Stimulated activated CD8-positive, alpha-beta memory T cell treated with anti-CD3 and anti-CD28 coated beads, Interleukin-15, amount 100 ng/mL, for 4 hours (primary cell): ENCODE data around the gene CYFIP1.
"Not testable (repeated sequence)": the region's sequence is repeated elsewhere in the genome, so short reads cannot be mapped to it uniquely, and the experiment has no call there.

Experiments
- DNase-seq, 2 donors: peaks; one replicate each; pipeline ENCODE4 v3.0.0-alpha.2; 2020; ENCODE audit warnings: low read depth in 2 of 2

Gene CYFIP1

DNA sequence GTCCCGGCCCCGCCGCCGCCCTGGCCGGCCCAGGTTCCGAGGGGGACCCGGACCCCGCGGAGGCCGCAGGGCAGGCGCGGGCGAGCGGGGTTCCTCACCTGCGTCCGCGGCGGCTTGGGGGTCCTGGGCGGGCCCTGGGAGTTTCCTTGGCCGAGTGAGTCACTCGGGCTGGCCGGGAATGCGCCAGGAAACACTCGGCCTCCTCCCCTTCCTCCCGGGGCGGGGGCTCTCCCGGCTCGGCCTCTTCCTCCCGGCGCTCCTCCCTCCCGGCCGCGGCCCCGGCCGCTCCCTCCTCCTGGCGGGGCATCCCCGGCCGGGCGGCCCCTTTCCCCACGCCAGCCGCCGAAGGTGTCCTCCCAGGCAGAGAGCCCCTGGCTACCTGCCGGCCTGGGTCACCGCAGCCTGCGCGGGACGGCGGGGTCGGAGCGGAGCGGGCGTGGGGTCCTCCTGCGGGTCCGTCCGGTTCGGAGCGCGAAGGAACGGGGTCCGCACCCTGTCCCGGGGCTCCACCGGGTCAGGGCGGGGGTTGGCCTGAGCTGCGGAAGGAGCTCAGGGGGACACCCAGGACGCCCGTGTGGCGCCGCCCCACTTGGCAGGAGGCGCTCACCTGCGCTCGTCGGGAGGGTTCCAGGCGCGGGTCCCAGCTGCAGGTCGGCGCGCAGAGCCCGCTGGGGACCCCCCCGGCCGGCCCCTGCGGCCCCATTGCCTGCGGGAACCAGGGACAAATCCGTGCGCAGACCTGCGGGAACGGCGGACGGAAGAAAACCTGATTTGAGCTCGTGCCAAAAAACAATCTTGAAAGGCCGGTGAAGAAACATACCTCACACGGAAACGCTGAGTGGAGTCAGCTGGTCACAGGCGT lies at the start of gene CYFIP1:
Gene CYFIP1 (minus strand): TSS at position 180 of the 862 bp plus-strand sequence. CDS start 33,083 bp downstream, outside the sequence.
- peak in 1 of 2 donors; percentile 4 for DNase-seq

DNA sequence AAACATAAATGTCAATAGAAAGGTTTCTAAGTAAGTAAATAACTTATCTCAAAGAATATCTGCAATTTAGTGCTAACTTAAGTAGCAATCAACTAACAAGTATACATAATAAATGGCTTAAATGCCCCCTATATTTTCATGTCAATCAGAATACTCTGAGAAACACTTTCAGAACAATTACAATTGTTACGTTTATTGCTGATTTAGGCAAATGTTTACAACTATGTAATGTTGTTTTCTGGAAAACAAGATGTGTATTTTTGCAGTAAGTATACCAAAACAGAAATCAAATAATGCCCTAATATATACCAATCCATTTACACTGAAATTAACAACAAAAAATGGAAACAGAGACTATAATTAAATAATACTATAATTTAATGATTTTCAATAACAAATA lies 46.0 kb upstream of the CYFIP1 start:
- DNase-seq: no peak

DNA sequence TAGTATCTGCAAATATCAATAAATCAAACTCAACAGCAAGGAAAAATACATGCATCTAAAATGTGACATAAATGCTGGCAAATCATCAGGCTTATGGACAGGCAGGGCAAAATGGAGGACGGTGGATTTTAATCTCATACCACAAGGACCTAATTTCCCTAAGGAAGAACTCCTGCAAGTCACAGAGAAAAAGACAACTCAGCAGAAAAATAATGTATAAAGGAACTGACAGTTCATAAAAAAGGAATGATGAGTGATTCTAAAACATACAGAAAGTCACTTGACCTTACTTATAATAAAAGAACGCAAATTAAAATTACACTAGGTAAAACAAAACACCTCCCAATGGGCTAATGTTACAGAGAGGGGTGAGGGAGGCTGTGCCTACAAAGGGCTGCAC lies 42.0 kb upstream of the CYFIP1 start:
- no peak for DNase-seq

DNA sequence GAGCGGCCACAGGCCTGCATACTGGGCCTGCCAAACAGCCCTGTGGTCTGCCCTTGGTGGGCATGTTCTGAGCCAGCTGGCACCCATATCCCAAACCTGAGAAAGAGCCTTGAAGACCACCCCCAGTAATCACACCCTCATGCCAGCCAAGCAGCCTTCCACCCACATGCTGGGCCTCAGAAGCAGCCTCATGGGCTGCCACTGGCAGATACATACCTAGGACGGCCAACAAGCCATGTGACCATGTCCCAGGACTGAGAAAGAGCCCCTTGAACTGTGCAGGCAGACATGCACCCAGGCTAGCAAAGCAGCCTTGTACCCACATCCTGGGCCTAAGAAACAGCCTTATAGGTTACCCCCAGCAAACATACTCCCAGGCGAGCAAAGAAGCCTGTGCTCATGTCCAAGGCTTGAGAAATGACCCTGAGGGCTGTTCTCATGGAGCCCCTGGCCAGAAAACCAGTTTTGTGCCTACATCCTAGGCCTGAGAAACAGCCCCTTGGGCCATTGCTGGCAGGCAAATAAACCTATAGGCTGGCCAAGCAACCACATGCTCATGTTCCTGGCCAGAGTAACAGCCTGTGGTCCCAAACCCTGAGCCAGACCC lies 34.3 kb upstream of the CYFIP1 start:
- DNase-seq: no peak

DNA sequence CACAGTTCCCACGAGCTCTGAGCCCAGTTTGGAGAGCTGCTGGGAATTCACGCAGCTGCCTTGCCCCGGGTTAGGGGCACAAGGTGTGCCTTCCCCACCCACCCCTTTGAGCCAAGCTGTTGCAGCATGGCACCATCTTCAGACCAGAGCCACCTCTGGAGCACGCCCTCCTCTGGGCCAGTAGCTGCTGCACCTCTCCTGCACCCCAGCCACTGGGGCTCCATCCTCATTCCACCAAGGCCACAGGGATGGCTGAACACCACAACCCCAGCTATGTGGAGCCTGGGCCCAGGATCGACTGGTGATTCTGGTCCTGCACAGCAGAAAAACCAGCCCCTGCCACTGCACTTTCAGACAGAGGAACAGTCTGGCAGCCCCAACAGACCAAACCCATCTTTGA lies 33.5 kb upstream of the CYFIP1 start:
- no peak for DNase-seq

DNA sequence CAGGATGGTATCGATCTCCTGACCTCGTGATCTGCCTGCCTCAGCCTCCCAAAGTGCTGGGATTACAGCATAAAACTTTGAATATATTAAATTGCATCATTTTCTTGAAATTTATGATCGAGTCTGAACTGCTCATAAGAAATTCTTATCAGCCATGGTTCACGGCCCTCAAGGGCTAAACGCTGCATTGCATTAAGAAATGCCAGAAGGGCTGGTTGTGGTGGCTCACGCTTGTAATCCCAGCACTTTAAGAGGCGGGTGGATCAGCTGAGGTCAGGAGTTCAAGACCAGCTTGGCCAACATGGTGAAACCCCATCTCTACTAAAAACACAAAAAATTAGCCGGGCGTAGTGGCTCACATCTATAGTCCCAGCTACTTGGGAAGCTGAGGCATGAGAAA lies 32.4 kb upstream of the CYFIP1 start:
- DNase-seq: not testable (repeated sequence)

DNA sequence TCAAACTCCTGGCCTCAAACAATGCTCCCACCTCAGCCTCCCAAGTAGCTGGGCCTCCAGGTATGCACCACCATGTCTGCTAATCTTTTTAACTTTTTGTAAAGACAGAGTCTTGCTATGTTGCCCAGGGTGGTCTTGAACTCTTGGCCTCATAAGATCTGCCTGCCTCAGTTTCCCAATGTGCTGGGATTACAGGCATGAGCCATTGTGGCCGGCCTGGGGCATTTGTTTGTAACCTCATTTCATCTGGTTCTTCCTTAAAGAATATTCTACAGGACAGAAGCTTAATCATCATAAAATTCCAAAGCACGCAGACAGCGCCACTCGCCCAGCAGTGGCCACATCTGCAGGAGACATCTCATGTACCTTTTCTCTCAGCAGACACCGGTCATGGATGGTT lies 23.6 kb upstream of the CYFIP1 start:
- DNase-seq: no peak

DNA sequence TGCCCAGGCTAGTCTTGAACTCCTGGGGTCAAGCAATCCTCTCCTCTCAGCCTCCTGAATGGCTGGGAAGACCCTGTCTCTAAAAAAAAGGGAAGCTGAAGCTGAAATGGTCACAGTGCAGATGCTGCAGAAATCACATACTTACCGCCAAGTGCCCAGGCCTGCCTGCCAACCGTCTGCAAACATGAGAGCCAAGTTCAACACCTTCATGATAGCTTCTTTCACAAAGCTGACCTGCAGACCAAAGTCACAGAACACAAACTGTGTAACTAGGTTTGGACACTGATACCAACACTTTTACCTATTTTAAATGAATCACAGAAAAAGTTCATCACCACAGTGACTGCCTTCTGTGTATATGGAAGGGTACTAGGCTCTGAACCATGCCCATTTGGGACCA lies 22.8 kb upstream of the CYFIP1 start:
- DNase-seq: no peak

DNA sequence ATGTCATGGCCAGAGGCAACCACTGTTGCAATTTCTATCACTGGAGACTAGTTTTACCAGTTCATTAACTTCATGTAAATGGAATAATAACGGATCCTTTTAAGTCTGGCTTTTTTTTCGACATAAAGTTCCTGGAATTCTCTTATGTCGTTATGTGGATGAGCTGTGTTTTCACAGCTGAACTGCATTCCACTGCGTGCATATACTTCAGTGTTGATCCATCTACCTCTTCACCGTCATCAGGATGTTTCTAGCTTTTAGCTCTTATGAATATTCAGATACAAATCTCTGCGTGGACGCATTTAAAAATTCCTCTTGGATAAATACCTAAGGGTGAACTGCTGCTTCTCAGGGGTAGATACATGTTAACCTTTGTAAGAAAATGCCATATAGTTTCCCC lies 15.6 kb upstream of the CYFIP1 start:
- no peak for DNase-seq

DNA sequence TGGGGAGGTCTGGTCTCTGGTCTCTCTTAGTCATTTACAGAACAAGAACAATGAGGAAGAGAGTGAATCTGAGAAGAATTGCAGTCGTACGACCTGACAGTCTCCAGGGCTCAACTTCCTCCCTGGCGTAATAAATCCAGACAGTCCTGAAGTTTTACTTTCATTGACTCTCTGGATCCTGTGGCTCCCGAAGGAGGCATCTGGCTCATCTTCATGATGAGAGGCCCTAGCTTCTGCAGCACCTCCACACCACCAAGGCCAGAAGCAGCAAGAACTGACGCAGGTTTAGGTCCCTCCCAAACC lies 11.8 kb upstream of the CYFIP1 start:
- no peak for DNase-seq

DNA sequence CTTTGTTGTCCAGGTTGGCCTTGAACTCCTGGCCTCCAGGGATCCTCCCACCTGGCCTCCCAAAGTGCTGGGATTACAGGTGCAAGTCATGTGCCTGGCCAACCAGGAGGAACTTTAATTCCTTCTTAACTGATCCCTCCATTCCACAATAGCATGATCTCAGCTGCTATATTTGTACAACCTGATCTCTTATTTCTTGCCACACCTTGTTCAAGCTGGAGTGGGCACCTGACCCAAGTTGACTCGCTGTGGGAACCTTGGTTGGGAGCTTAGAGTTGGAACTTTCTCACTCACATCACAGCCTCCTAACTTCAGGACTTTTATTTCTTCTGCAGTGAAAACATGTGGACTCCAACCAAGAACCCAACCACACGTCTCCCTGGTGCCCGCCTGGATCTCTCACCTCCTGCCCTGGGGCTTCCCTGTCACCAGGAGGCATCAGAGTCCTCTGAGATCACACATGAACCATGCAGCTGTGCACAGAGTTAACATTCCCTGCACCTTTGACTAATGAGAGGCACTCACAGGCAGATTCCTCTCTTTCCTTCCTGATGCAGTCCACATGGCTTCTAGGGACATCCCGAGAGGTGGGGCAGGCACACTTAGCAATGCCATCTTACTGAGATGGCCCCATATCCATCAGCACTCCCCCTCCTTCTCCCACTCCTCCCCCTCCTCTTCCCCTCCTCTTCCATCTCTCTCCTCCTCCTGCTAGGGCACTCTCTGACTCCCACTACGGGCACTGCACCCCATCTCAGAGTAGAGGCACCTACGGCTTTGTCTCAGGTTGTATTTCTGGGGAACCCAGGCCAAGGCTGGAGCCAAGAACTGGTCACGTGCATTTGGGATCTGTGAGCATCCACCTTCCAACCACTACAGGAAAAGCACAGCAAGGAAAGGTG lies 9.7 kb upstream of the CYFIP1 start:
- DNase-seq: no peak

DNA sequence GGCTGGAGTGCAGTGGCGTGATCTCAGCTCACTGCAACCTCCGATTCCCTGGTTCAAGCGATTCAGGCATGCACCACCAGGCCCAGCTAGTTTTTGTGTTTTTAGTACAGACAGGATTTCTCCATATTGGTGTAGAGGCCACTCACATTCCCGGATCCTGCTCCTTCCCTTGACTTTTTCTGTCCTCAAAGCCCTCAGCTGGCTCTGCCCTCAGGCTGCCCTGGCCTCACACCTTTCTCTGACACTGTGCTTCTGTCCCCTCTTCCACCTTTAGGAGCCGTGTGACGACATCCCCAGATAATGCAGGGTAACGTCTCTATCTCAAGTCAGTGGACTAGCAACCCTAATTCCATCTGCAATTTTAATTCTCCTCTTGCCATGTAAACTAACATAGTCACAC lies 8.6 kb upstream of the CYFIP1 start:
- DNase-seq: no peak

DNA sequence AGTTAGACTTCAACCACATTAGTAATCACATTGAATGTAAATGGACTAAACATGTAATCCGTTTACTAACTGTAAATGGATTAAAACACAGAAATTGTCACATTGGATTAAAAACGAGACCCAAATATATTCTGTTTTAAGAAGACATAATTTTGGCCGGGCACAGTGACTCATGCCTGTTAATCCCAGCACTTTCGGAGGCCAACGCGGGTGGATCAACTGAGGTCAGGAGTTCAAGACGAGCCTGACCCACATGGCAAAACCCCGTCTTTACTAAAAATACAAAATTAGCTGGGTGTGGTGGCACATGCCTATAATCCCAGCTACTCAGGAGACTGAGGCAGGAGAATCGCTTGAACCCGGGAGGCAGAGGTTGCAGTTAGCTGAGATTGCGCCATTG lies 1.8 kb upstream of the CYFIP1 start:
- not testable (repeated sequence) for DNase-seq

DNA sequence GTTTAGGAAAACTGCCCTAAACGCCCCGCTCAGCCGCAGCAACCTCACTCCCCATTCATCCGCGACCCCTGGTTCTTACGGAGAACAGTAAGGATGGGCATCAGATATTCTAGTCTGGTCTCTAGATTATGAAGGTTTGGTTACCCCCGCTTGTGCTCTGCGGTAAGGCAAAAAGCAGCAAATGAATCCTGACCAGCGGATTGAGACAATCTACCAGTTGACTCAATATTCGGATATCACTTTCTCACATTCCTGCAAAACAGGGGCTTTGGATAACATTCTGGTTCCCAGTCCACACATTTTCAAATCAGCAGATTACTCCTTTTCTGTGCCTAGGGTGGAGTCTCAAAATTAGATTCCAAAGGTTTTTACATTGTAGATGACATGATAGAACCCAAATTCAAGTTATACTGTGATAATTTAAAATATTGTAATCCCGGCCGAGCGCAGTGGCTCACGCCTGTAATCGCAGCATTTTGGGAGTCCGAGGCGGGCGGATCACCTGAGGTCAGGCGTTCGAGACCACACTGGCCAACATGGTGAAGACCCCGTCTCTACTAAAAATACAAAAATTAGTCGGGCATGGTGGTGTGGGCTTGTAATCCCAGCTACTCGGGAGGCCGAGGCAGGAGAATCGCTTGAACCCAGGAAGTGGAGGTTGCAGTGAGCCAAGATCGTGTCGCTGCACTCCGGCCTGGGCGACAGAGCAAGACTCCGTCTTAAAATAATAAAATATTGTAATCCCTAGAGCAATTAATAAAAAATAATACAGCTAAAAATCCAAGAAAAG lies 1.1 kb upstream of the CYFIP1 start:
- DNase-seq: no peak

DNA sequence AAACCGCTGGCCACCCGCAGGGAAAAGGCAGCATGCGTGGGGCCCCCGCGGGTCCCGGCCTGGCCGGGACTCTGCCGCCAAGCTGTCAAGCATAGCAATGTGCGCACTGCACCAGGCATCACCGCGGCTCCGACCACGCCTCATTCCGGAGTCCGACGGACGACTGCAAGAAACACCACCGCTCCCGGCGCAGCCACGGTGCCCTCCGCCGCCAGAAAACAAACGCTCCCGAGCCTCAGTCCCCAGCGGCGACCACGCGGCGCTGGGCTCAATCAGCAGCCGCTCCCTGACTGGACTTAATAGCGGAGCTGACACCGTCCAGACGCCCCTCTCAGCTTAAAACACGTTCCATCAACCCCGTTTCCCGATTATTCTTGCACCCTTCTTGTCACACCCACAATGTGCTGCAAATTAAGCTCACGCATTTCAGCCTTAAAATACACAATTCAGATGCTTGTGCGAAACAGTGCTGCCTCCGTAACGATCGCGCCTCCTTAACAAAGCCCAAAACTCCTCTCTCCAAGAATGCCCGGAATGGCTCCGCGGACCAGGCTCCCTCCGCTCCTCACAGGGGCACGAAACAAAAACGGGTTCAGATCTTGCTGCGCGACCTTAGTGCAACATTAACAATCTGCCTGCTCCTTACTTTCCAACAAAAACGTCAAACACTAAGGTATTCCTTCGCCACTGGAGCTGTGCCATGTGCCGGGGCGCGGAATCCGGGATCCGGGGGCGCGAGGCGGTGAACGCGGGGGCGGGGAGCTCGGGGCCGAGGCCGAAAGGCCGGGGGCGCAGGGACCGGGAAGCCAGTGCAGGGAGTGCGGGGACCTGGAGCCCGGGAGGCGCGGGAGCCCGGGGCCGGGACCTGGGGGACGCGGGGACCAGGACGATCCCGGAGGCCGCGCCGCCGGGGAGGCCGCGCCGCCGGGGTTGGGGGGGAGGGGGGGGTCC lies 655 bp downstream of the CYFIP1 start:
- DNase-seq: no peak

DNA sequence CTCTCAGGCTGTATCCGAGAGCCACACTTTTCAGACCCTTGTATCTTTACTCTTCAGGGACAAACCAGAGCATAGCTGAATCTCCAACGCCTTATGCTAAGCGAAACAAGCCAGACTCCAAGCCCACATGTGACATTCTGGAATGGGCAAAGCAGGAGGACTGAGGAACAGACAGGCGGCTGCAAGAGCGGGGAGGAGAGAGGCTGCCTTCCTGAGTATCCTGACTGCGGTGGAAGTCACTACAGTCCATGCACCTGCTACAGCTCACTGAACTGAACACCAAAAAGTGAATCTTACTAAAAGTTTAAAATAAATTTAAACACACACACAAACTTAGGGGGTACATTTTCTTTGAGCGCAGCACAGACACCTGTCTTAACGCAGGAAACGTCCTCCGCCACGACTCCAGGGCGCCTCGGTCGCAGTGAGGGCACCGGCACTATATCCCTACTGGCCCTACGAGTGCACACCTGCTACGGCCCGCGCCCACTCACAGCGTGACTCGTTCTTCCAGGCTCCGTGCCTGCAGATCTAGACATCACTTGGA lies 1.4 kb downstream of the CYFIP1 start:
- DNase-seq: no peak

DNA sequence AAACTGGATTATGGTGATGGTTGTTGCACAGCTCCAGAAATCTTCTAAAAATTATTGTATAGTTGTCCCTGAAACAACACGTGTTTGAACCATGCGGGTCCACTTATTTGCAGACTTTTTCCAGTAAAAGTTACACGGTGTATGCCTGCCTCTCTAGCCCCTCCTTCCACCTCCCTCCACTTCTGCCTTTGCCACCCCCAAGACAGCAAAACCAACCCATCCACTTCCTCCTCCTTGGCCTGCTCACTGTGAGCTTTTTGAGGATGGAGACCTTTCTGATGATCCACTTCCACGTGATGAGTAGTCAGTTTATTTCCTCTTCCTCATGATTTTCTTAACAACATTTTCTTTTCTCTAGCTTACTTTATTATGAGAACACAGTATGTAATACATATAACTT lies 5.4 kb downstream of the CYFIP1 start:
- DNase-seq: no peak

DNA sequence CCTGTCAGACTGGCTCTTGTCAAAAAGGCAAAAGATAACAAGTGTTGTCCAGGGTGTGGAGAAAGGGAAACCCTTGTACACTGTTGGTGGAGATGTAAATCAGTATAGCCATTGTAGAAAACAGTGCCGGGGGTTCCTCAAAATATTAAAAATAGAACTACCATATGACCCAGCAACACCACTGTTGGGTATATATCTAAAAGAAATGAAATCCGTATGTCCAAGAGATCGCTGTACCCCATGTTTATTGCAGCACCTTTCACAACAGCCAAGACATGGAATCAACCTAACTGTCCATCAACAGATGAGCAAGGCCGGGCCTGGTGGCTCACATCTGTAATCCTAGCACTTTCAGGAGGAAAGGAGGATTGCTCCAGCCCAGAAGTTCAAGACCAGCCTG lies 6.2 kb downstream of the CYFIP1 start:
- DNase-seq: no peak

DNA sequence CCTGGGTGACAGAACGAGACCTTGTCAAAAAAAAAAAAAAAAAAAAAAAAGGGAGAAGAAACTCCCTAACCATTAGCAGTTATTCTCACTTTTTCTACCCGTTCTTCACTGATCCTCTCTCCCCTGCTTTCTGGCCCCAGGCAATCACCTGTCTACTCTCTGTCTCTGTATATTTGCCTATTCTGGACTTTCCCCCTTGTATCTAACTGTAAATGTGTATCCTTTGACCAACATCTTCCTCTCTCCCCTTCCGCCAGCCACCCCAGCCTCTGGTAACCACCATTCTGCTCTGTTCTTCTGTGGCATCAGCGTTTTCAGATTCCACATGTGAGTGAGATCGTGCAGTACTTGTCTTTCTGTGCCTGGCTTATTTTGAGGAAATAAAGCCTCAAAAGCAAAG lies 6.9 kb downstream of the CYFIP1 start:
- no peak for DNase-seq

DNA sequence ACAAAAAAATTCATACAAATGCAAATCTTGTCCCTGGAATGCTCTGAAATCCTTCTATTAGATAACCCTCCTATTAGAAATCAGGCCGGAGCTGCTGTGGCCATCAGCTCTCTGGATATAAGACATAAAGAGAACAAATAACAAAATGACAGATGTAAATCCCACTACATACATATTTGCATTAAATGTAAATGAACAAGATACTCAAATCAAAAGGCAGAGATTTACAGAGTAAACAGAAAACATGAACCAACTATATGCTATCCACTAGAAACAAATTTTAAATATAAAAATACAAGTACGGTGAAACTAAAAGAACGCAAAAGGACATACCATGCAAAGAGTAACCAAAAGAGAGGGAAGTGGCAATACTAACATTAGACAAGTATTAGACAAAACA lies 10.7 kb downstream of the CYFIP1 start:
- no peak for DNase-seq
